OCI-LY7 (cell line): ENCODE data around the gene LHX4.

Source experiments
- CTCF ChIP-seq: fragments of 200-600 bp; sonication (generic); conservative IDR thresholded peaks from 2 replicates; pipeline ENCODE4 v1.5.1; 2014; ENCODE audit warnings: mild to moderate bottlenecking, antibody characterized with exemption, low read length, moderate library complexity, mixed read lengths
- EZH2phosphoT487 ChIP-seq: fragments of 200-600 bp; sonication (generic); IDR thresholded peaks from 2 replicates; pipeline ENCODE4 v1.6.1; 2018; ENCODE audit warnings: low read depth, borderline replicate concordance, mild to moderate bottlenecking, mixed run types, antibody characterized with exemption, low read length, moderate library complexity, mixed read lengths

- TF ChIP-seq CTCF, result no peak
- TF ChIP-seq EZH2phosphoT487, result no peak
Measured at GRCh38 chr1:180243517-180244221, 13.6 kb downstream of the LHX4 start.
